ENCODE data around the gene CLASRP. TPM values are rescaled to one million over a fixed set of nuclear protein-coding genes. Genes with fewer than 3 reads are reported as not detected.

The CLASRP gene
- total and polyA plus RNA-seq, 2 of the 8 experiments (the other 6 are each of a cell fraction or from before 2014, with no cell fraction given), result 22.3 to 71.7 TPM

GRCh38 chr19:45070214-45070613 is 31.4 kb downstream of the CLASRP start:
- Histone ChIP-seq H2BK120ac (replicated peaks; ENCODE audit: low read depth, low read length) (no peak overlapping the region), H2BK5ac (ENCODE audit: low read depth, low read length) (no peak overlapping the region), H2AK5ac (ENCODE audit: low read depth, low read length) (no peak overlapping the region), H2BK12ac (ENCODE audit: low read depth, low read length) (no peak overlapping the region), H4K5ac (ENCODE audit: insufficient read length, low read depth, low read length) (no peak overlapping the region), H3K4me2 (ENCODE audit: insufficient read depth in 1 of 2, low read depth in 2 of 2, low read length in 2 of 2) (no peak overlapping the region), H3K79me1 (ENCODE audit: low read depth, low read length) (no peaks in the 10 kb centered on the region), H3K9me3 (ENCODE audit: insufficient read depth in 2 of 2, low read depth in 1 of 2, low read length in 1 of 2) (no peaks in the 10 kb centered on the region), H2BK20ac (ENCODE audit: low read length) (no peak overlapping the region), H3K27ac (ENCODE audit: low read depth, low read length) (no peak overlapping the region), H4K8ac (ENCODE audit: extremely low read depth, insufficient read depth, low read length) (no peak overlapping the region), H3K79me2 (ENCODE audit: control insufficient read depth in 1 of 2, insufficient read depth in 2 of 2, low read length in 2 of 2) (peaks cover 0 to 10% of the 10 kb centered on the region in 2 experiments; a peak in 2 of 4 replicates), H2AFZ (ENCODE audit: low read length) (no peak overlapping the region), H3K4me3 (ENCODE audit: extremely low read depth in 1 of 4, insufficient read depth in 2 of 4, low read depth in 3 of 4, low read length in 4 of 4) (no peak overlapping the region), H4K91ac (replicated peaks; ENCODE audit: insufficient read length, low read length) (no peak overlapping the region), H3K14ac (ENCODE audit: insufficient read length) (no peak overlapping the region), H3K23ac (ENCODE audit: insufficient read length) (no peak overlapping the region), H3K27me3 (replicated peaks in 1 of 4; ENCODE audit: control insufficient read depth in 3 of 4, extremely low read depth in 1 of 4, insufficient read depth in 3 of 4, low read length in 3 of 4) (no peaks in the 10 kb centered on the region), H3K18ac (ENCODE audit: extremely low read depth, low read length) (no peak overlapping the region), H3K4ac (replicated peaks; ENCODE audit: insufficient read length, low read depth, low read length) (no peak overlapping the region), H2BK15ac (ENCODE audit: low read length) (no peak overlapping the region), H3K4me1 (replicated peaks in 1 of 4; ENCODE audit: control insufficient read depth in 3 of 4, insufficient read depth in 4 of 4, low read length in 3 of 4) (peaks cover 2 to 9% (median 4%) of the 10 kb centered on the region in 4 experiments; a peak in 6 of 7 replicates), H3K23me2 (ENCODE audit: low read depth, low read length) (no peaks in the 10 kb centered on the region), H3K36me3 (ENCODE audit: control insufficient read depth in 2 of 4, insufficient read depth in 4 of 4, low read length in 3 of 4) (peaks cover 2 to 44% (median 20%) of the 10 kb centered on the region in 4 experiments; a peak in 6 of 8 replicates), H4K20me1 (replicated peaks in 1 of 2; ENCODE audit: control insufficient read depth in 1 of 2, insufficient read depth in 2 of 2, low read length in 2 of 2) (peaks cover 2 to 8% of the 10 kb centered on the region in 2 experiments), H3K56ac (replicated peaks; ENCODE audit: insufficient read length, low read depth, low read length) (no peak overlapping the region), H3K9ac (replicated peaks in 1 of 4; ENCODE audit: extremely low read depth in 1 of 4, low read depth in 3 of 4, low read length in 3 of 4) (no peak overlapping the region)
- DNase-seq (ENCODE audit: low read depth in 1 of 2, low spot score in 2 of 2) (no peak), FAIRE-seq (no peak)
- TF ChIP-seq CTBP2 (IDR thresholded peaks at IDR 0.05; ENCODE audit: borderline replicate concordance, insufficient read depth, insufficient read length, low read length), result no peak
- no peak for TF ChIP-seq MAX (IDR thresholded peaks at IDR 0.05)
- no peak for TF ChIP-seq SUZ12 (IDR thresholded peaks at IDR 0.05; ENCODE audit: low read length)
- 96% methylated on average over 6 of the region's 6 CpGs; no CpG with 5 or more reads in 1 of the 2 experiments for WGBS, 2 experiments (ENCODE audit: extremely low coverage in 1 of 2, insufficient coverage in 1 of 2, insufficient read length in 1 of 2, insufficient replicate concordance in 2 of 2, low coverage in 1 of 2, low lambda C conversion rate in 2 of 2, missing lambda C conversion rate in 1 of 2)
- CTCF ChIA-PET (ENCODE audit: partially characterized antibody), result interaction anchor here (1.1 to 1.4 kb wide), 2 partner anchors 10 to 30 kb away, joined by 3 to 6 read pairs; no protein-coding TSS in a partner anchor
- POLR2A ChIA-PET (ENCODE audit: partially characterized antibody), result interaction anchor here (1.0 to 3.4 kb wide), 4 partner anchors 11 to 56 kb away, joined by 3 to 16 read pairs (median 4); partner anchors contain the start of gene PPP1R37

Measured in H1 (cell line).